NK-92 (cell line): ENCODE measurements around the gene PDZK1IP1.

ENCODE experiments used
- DNase-seq: peaks from one replicate; lab custom pipeline; 2025; ENCODE audit not compliant: unreplicated experiment; lab: John Stamatoyannopoulos, UW

PDZK1IP1 gene

DNA sequence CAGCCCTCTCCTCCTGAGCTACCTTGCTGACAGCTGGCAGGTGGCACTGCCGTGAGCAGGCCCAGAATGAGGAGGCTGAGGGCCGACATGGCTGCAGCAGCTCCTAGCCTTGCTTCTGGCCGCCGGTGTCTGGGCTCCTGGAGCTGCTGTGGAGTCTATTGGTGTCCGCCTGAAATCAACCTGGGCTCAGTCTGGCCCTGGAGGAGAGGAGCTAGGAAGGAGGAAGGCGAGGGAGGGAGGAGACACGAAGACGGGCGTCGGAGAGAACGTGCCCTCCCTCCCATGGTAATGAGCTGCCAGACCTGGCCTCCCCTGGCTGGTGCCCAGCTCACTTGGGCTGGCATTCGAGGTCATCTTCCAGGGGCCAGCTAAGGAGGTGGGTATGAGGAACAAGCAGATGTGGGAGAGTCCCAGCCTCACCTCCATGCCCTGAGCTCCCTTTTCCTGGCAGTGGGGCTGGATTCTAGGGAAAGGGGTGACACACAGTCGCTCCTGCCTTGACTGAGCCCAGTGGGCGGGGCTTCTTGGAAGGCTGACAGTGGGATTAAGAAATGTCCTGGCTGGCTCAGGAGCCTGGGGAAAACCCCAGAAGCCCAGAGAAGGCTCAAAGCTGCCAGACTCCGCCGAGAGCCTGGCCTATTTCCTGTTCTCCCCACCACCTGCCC, at the start of gene PDZK1IP1:
PDZK1IP1 (minus strand) TSS at position 193 of the 665 bp plus-strand sequence; CDS start at position 89, 104 bp downstream.
- DNase-seq: no peak

GRCh38 chr1:47238935-47239592, 49.2 kb upstream of the PDZK1IP1 start:
- DNase-seq: no peak

DNA sequence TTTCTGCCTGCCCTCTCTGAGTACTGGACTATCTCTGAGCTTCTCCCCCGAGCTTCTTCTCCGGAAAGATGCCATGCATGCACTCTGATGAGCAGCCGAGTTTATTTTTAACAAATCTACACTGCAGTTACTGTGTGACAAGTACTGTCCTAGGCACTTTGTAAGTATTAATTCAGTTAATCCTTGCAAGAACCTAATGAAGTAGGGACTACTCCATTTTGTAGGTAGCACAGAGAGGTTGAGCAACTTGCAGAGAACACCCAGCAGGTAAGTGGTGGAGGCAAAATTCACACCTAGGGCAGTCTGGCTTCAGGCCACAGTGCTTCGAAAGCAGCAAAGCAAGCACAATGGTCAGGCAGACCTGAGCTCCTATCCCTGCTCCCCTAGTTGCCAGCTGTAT, 46.0 kb upstream of the PDZK1IP1 start:
- no peak for DNase-seq

- DNase-seq: no peak
Measured at GRCh38 chr1:47235241-47235681, 45.4 kb upstream of the PDZK1IP1 start.

DNA sequence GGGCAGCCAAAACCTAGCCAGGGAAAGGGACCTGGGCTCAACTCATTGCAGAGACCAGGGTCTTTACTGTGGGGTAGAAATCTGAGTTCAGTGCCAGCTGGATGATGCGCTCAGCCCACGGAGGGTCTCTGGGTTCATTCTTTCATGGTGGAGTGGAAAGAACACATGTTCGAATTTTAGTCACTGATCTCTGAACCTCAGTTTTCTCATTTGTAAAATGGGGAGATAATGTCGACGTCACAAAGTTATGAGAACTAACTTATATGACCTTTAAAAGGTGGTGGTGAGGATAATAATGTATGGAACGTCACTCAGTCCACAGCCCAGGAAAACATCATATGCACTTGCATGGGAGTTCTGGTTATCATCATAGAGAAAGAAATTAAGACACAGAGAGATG, 43.4 kb upstream of the PDZK1IP1 start:
- no peak for DNase-seq

GRCh38 chr1:47232187-47232874, 42.5 kb upstream of the PDZK1IP1 start, which contains the start of gene TAL1:
TAL1 (minus strand) TSS chr1:47232225; CDS start chr1:47225888, 6,337 bp downstream.
- DNase-seq: no peak

GRCh38 chr1:47231301-47232186, 41.7 kb upstream of the PDZK1IP1 start:
- DNase-seq: no peak

- DNase-seq: no peak
Measured at GRCh38 chr1:47230692-47231300, 41.0 kb upstream of the PDZK1IP1 start.

DNA sequence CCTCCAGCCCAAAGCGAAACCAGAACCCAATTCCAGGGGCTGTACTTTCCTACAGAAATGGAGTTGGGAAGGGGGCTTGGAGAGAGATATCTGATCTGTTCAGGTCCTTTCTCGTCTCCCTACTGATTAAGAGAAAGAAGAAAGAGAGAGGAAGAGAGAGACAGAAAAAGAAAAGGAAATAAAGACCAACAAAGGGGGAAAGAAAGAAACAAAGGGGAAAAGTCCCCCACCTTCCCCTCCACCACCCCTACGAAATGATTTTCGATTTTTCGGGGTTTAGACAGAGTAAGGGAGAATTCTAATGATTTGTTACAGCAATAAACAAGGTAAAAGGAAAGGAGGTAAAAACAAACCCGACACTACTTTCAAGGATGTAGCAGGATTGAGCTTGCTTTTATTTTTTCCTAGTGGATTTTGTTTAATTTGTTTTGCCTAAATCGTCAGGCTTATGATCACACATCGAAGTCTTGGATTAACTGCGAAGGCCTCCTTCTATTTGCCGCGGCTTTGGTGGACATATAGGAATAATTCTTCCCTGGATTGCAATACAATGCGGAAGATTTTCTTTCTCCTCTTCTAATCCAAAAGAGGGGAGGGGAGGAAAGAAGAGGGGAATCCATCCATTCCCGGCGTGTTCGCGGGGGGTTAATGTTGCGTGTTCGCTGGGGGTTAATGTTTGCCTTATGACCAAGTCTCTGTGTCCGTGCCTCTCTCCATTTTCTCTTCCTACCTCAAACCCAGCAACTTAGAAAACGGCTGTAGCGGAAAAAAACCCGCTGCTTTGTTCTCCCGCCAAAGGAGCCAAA, 40.3 kb upstream of the PDZK1IP1 start:
- DNase-seq: no peak

- DNase-seq: no peak
Measured at GRCh38 chr1:47229031-47229885, 39.4 kb upstream of the PDZK1IP1 start.

DNA sequence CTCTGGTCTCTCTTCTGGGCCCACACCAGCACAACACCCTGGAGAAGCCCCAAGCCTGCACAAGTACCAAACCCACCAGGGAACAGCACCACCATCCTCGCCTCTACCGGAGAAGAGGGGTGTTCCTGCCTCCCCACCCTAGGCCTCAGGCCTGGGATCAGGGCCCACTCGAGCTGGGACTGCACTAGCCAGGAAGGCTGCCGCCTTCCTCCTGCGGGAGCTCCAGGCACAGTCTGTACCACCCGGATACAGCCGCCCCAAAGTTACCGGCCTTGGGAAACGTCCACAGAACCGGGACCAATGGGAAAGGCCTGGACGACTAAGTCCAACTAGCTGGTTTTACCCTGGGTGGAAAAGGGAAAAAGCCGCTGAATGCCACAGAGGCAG, 38.8 kb upstream of the PDZK1IP1 start:
- DNase-seq: no peak

GRCh38 chr1:47227341-47228232, 37.8 kb upstream of the PDZK1IP1 start:
- DNase-seq: no peak

- no peak for DNase-seq
Measured at GRCh38 chr1:47226839-47227215, 37.0 kb upstream of the PDZK1IP1 start.

- no peak for DNase-seq
Measured at GRCh38 chr1:47226121-47226838, 36.4 kb upstream of the PDZK1IP1 start.

GRCh38 chr1:47225430-47226100, 35.7 kb upstream of the PDZK1IP1 start:
- no peak for DNase-seq

DNA sequence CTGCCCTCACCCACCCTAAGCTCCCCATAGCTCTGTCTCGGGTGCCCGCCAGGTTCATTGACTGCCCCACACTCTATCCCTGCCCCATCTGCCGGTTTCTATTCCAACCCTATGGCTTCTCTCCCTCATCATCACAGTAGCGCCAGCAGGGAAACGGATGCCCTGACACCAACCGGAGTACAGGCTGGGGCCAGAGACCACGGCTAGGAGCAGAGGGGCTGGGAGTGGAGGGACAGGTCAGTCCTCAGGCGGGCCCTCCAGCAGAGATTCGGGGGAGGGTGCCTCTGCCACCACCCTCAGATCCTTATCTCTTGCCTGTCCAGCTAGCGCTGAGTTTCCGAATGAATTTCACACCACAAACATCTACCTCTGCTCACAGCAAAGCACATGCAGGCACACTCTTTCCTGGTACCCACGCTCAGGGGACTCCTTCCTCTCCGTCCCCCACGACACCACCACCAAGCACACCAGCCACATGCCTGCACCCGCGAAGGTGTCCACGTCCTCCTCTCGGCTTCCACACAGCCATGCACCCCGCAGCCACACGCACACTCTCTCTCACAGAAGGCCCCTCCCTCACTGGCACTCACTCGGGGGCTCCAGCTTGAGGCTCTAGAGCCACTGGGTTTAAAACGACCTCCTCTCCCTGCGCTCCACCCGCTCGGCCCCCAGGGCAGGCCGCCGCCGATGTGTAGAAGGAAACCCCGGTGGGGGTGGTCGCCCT, 35.0 kb upstream of the PDZK1IP1 start:
- no peak for DNase-seq
